GM19455 (cell line): ENCODE results near the gene BTBD19.
"Not testable (repeated sequence)": the region's sequence is repeated elsewhere in the genome, so short reads cannot be mapped to it uniquely, and the experiment has no call there.

ENCODE experiments used
- ATAC-seq: cut with Tn5 transposase; IDR thresholded peaks from one replicate; pipeline ENCODE4 v1.9.1; 2021; ENCODE audit not compliant: unreplicated experiment

Gene BTBD19

GRCh38 chr1:44808938-44809917 lies 905 bp downstream of the BTBD19 start:
- ATAC-seq, result peak; percentile 48

GRCh38 chr1:44810101-44810761 lies 1.9 kb downstream of the BTBD19 start:
- no peak for ATAC-seq

GRCh38 chr1:44810762-44811105 lies 2.4 kb downstream of the BTBD19 start:
- ATAC-seq, result not testable (repeated sequence)

GRCh38 chr1:44811234-44811633 lies 2.9 kb downstream of the BTBD19 start:
- ATAC-seq, result no peak

- no peak for ATAC-seq
Observed at GRCh38 chr1:44812822-44813543, 4.7 kb downstream of the BTBD19 start.

- not testable (repeated sequence) for ATAC-seq
Observed at GRCh38 chr1:44815926-44816325, 7.6 kb downstream of the BTBD19 start.

- ATAC-seq, result no peak
Observed at GRCh38 chr1:44817307-44817706, 9.0 kb downstream of the BTBD19 start.

GRCh38 chr1:44817771-44818495 lies 9.6 kb downstream of the BTBD19 start:
- ATAC-seq, result no peak

GRCh38 chr1:44819196-44819607 lies 10.9 kb downstream of the BTBD19 start:
- no peak for ATAC-seq

- peak; percentile 74 for ATAC-seq
Observed at GRCh38 chr1:44819608-44820327, 11.4 kb downstream of the BTBD19 start.

- peak; percentile 8 for ATAC-seq
Observed at GRCh38 chr1:44820328-44821239, 12.3 kb downstream of the BTBD19 start.

GRCh38 chr1:44821240-44821715 lies 13.0 kb downstream of the BTBD19 start:
- no peak for ATAC-seq

GRCh38 chr1:44822131-44822701 lies 13.9 kb downstream of the BTBD19 start:
- ATAC-seq, result no peak

GRCh38 chr1:44822981-44823451 lies 14.7 kb downstream of the BTBD19 start:
- ATAC-seq, result no peak

GRCh38 chr1:44824392-44824791 lies 16.1 kb downstream of the BTBD19 start:
- not testable (repeated sequence) for ATAC-seq

- no peak for ATAC-seq
Observed at GRCh38 chr1:44826375-44827196, 18.3 kb downstream of the BTBD19 start.

GRCh38 chr1:44827197-44828002 lies 19.1 kb downstream of the BTBD19 start:
- ATAC-seq, result no peak
